Chondrocyte (in vitro differentiated cells): ENCODE measurements around the gene GABBR2. TPM values are rescaled to one million over a fixed set of nuclear protein-coding genes. Genes with fewer than 3 reads are reported as not detected.

ENCODE experiments used
- DNase-seq: peaks from one replicate; pipeline ENCODE4 v3.0.0; 2021; ENCODE audit warnings: mixed read lengths, low spot score
- H3K27ac Mint-ChIP-seq: one replicate; pipeline ENCODE4 v1.8.0; 2021; ENCODE audit warnings: mild to moderate bottlenecking, moderate library complexity, mixed read lengths; ENCODE audit not compliant: unreplicated experiment
- H3K27me3 Mint-ChIP-seq: 2 replicates; pipeline ENCODE4 v1.8.0; 2021; ENCODE audit warnings: low read depth, mixed read lengths
- H3K36me3 Mint-ChIP-seq: 2 replicates; pipeline ENCODE4 v1.8.0; 2021; ENCODE audit warnings: low read depth, mixed read lengths
- H3K4me1 Mint-ChIP-seq: 2 replicates; pipeline ENCODE4 v1.8.0; 2021; ENCODE audit warnings: low read depth, mild to moderate bottlenecking, mixed read lengths
- H3K4me3 Mint-ChIP-seq: one replicate; pipeline ENCODE4 v1.8.0; 2021; ENCODE audit warnings: mild to moderate bottlenecking, moderate library complexity, mixed read lengths; ENCODE audit not compliant: unreplicated experiment
- H3K9me3 Mint-ChIP-seq: 2 replicates; pipeline ENCODE4 v1.8.0; 2021; ENCODE audit warnings: low read depth, mixed read lengths
- long read RNA-seq: library from polyadenylated mRNA; stranded (forward); transcript quantifications from one replicate; pipeline ENCODE4 v2.0.0, GENCODE V29; 2021
- total RNA-seq: library from RNA; stranded (reverse); gene quantifications from 3 replicates; pipeline ENCODE4 v1.2.1, GENCODE V29; 2021
- TF ChIP-seq, protein P1 (sequence below): fragments of 200-600 bp; sonication (generic); IDR thresholded peaks from 2 replicates; pipeline ENCODE4 v1.5.0; 2021; ENCODE audit warnings: antibody characterized with exemption, mild to moderate bottlenecking, moderate library complexity

Gene GABBR2
- 0.12 TPM in 1 of 3 replicates, not detected in the others for total RNA-seq
- long read RNA-seq, result 0 reads

DNA sequence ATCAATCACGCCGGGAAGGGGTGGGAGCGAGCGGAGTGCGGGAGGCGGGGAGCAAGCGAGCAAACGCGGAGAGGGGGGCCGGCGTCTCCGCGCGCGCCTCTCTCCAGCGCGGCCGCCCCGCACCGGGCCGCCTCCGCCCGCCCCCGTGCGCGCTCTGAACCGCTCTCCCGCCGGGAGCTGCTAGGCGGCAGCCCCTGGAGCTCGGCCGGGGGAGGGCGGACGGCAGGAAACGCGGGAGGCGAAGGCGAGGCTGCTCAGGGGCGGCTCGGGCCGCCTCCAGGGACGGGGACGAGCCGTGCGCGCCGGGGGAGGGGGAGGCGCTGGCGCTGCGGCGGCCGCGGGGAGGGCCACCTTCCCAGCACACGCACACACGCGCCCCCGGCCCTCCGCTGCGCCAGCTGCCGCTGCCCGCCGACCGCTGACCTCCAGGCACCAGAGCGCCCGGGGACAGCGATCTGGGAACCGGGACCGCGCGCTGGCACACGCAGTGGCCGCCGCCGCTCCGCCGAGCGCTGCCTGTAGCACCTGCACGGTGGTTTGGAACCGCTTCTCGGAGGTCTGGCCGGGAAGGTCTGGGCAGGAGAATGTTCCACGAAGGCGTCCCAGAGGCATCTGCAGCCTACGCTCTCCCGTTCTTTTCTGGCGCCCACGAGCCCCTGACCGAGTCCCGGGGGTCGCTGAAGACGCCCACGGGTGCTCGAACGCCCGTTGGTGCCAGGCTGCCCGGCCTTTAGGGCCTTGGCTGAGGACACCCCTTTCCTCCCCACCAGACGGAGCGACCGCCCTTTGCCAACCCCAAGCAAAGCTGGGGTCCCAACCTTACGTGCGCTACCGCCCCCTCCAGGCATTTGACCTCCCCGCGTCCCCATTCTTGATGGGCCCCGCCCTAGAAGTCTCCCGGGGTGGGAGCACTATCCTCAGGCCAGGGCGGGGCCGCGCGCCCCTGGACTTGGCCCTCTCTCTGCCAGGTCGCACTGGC lies at the start of gene GABBR2:
Gene GABBR2 (minus strand): TSS at position 3 of the 979 bp plus-strand sequence. CDS start 198 bp downstream, outside the sequence.
- no peaks in the 10 kb centered on the region for H3K36me3 Mint-ChIP-seq
- no peak for DNase-seq
- H3K27me3 Mint-ChIP-seq, result peaks cover 66% of the 10 kb centered on the region
- H3K4me1 Mint-ChIP-seq, result peaks cover 10% of the 10 kb centered on the region
- no peaks in the 10 kb centered on the region for H3K9me3 Mint-ChIP-seq
- peak within 1 kb of the TSS; percentile 46 for H3K4me3 Mint-ChIP-seq
- H3K27ac Mint-ChIP-seq, result no peak within 1 kb of the TSS
- TF ChIP-seq, protein P1, sequence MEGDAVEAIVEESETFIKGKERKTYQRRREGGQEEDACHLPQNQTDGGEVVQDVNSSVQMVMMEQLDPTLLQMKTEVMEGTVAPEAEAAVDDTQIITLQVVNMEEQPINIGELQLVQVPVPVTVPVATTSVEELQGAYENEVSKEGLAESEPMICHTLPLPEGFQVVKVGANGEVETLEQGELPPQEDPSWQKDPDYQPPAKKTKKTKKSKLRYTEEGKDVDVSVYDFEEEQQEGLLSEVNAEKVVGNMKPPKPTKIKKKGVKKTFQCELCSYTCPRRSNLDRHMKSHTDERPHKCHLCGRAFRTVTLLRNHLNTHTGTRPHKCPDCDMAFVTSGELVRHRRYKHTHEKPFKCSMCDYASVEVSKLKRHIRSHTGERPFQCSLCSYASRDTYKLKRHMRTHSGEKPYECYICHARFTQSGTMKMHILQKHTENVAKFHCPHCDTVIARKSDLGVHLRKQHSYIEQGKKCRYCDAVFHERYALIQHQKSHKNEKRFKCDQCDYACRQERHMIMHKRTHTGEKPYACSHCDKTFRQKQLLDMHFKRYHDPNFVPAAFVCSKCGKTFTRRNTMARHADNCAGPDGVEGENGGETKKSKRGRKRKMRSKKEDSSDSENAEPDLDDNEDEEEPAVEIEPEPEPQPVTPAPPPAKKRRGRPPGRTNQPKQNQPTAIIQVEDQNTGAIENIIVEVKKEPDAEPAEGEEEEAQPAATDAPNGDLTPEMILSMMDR, result no peak

DNA sequence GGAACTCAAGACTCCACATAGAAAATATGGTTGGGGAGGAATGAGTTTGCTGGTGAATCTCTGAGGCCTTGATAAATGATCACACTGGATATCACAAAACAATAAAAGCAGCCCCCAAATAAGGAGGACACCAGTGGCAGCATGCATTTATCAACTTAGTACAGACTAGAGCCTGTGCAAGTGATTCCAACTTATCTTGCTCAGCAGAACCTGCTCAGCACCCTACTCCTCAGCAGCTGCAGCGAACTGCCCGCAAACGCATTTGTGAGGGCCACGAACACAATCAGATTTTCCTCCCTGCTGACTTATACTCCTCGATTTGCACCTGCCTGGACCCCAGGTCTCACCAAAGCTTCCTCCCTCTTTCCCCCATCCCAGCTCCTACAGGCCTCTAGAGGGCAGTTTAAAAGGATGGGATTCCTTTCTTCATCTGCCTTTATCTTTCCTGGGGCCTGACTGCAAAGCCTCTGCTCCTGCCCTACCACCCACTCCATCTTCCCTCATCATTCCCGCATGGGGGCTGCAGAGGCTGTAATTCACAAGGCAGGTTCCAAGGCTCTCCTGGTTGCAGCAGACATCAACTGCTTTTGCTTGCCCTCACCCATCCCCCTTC lies 46.4 kb upstream of the GABBR2 start:
- Mint-ChIP-seq H3K27me3 (no peaks in the 10 kb centered on the region), H3K4me1 (no peaks in the 10 kb centered on the region), H3K27ac (no peak overlapping the region), H3K9me3 (peaks cover 22% of the 10 kb centered on the region), H3K4me3 (no peak overlapping the region), H3K36me3 (peaks cover 52% of the 10 kb centered on the region)
- TF ChIP-seq, protein P1, result no peak
- no peak for DNase-seq

DNA sequence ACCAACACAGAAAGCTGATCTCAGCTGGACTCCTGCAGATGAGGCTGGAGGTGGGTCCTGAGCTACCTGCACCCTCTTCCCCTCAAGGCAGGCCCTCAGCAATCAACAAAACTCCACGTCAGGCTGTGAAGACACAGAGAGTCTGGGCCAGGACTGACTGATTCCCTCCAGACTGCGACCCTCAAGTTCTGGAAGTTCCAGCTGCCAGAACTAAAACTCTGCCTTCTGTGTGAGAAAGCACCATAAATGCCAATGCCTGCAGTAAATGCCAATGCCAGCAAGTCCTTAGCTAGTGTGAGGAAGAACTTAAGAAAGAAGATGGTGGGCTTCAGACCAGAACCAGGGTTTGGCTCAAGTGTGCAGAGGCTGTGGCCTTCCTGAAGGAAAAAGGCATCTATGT lies 42.5 kb upstream of the GABBR2 start:
- Mint-ChIP-seq H3K27ac (no peak overlapping the region), H3K4me3 (no peak overlapping the region), H3K27me3 (no peaks in the 10 kb centered on the region), H3K36me3 (peaks cover 41% of the 10 kb centered on the region), H3K4me1 (no peaks in the 10 kb centered on the region), H3K9me3 (no peaks in the 10 kb centered on the region)
- no peak for DNase-seq
- TF ChIP-seq, protein P1, result no peak

- no peak for DNase-seq
- TF ChIP-seq, protein P1, result no peak
- no peaks in the 10 kb centered on the region for H3K9me3 Mint-ChIP-seq
- no peak overlapping the region for H3K27ac Mint-ChIP-seq
- H3K36me3 Mint-ChIP-seq, result peaks cover 40% of the 10 kb centered on the region
- no peaks in the 10 kb centered on the region for H3K27me3 Mint-ChIP-seq
- H3K4me1 Mint-ChIP-seq, result no peaks in the 10 kb centered on the region
- H3K4me3 Mint-ChIP-seq, result no peak overlapping the region
Observed at GRCh38 chr9:98750364-98751060, 41.8 kb upstream of the GABBR2 start.

DNA sequence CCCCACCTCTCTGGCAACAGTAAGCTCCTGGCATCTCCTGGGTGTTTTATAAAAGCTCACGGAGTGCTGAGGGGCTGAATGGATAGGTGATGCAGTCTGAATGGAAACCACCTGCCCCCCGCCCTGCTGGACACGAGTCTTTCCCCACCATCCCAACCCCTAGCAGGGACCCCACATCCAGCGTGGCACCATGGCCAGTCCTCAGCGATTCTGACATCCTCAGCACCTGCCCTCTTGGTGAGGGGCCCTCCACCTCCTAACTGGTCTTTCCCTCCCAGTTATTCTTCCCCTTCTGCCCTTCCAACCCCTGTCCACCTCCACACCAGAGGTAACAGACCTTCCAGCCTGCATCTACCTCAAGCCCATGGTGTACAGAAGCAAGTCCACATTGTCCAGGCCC lies 38.7 kb upstream of the GABBR2 start:
- no peaks in the 10 kb centered on the region for H3K9me3 Mint-ChIP-seq
- H3K36me3 Mint-ChIP-seq, result peaks cover 32% of the 10 kb centered on the region
- H3K27me3 Mint-ChIP-seq, result no peaks in the 10 kb centered on the region
- DNase-seq, result no peak
- no peak overlapping the region for H3K4me3 Mint-ChIP-seq
- TF ChIP-seq, protein P1, result no peak
- no peak overlapping the region for H3K27ac Mint-ChIP-seq
- H3K4me1 Mint-ChIP-seq, result no peaks in the 10 kb centered on the region
